Activated gamma-delta T cell treated with Interleukin-2 at 50 U/mL for 16 hours (primary cell): Measurements from ENCODE around the gene DDX1.

ENCODE experiments used
- DNase-seq: peaks from one replicate; pipeline ENCODE4 v3.0.0-alpha.2; 2020

The DDX1 gene

GRCh38 chr2:15563227-15564100 lies 28.2 kb upstream of the DDX1 start:
- no peak for DNase-seq

- DNase-seq = no peak
These were observed 26.3 kb upstream of the DDX1 start for GRCh38 chr2:15565392-15565791.

GRCh38 chr2:15565994-15566671 lies 25.5 kb upstream of the DDX1 start:
- DNase-seq = no peak

- no peak for DNase-seq
These were observed 24.8 kb upstream of the DDX1 start for GRCh38 chr2:15566912-15567311.

GRCh38 chr2:15568874-15569273 lies 22.8 kb upstream of the DDX1 start:
- no peak for DNase-seq

- DNase-seq = no peak
These were observed 21.6 kb upstream of the DDX1 start for GRCh38 chr2:15570104-15570503.

GRCh38 chr2:15571729-15572128 lies 19.9 kb upstream of the DDX1 start:
- DNase-seq = no peak

- peak; percentile 90 for DNase-seq
These were observed 14.5 kb upstream of the DDX1 start for GRCh38 chr2:15577071-15577735.

- DNase-seq = no peak
These were observed 12.0 kb upstream of the DDX1 start for GRCh38 chr2:15579641-15580040.

- no peak for DNase-seq
These were observed 11.2 kb upstream of the DDX1 start for GRCh38 chr2:15580451-15580850.

- DNase-seq = no peak
These were observed 8.8 kb upstream of the DDX1 start for GRCh38 chr2:15582710-15583357.

GRCh38 chr2:15583826-15584225 lies 7.8 kb upstream of the DDX1 start:
- DNase-seq = no peak

GRCh38 chr2:15584316-15584715 lies 7.4 kb upstream of the DDX1 start:
- no peak for DNase-seq

GRCh38 chr2:15584767-15585469 lies 6.8 kb upstream of the DDX1 start:
- no peak for DNase-seq

GRCh38 chr2:15588329-15588919 lies 3.2 kb upstream of the DDX1 start:
- no peak for DNase-seq

GRCh38 chr2:15591373-15591691 lies 336 bp upstream of the DDX1 start:
- DNase-seq = no peak

GRCh38 chr2:15593327-15593705 lies 1.6 kb downstream of the DDX1 start:
- no peak for DNase-seq

GRCh38 chr2:15594291-15595256 lies 2.9 kb downstream of the DDX1 start:
- DNase-seq = no peak

GRCh38 chr2:15595342-15595905 lies 3.8 kb downstream of the DDX1 start:
- no peak for DNase-seq

- DNase-seq = no peak
These were observed 4.3 kb downstream of the DDX1 start for GRCh38 chr2:15595936-15596335.

- DNase-seq = no peak
These were observed 4.7 kb downstream of the DDX1 start for GRCh38 chr2:15596350-15596749.
